ENCODE measurements around the gene CHIA. TPM values are rescaled to one million over a fixed set of nuclear protein-coding genes. Genes with fewer than 3 reads are reported as not detected.

The CHIA gene
- total and polyA plus RNA-seq, 9 of the 15 experiments (the other 6 are each of a cell fraction or from before 2014, with no cell fraction given), result not detected

DNA sequence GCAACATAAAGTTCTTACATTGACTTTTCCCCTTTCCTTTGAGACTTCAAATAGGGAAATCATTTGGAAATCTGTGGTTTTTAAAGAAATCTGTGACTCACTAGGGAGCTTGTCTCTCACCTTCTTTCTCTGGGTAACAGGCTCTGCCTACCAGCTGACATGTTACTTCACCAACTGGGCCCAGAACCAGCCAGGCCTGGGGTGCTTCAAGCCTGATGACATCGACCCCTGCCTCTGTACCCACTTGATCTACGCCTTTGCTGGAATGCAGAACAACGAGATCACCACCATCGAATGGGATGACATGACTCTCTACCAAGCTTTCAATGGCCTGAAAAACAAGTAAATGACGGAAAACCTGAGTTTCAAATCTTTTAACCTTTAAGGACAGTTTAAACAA is 9.2 kb upstream of the CHIA start:
- Histone ChIP-seq H4K20me1 (replicated peaks; ENCODE audit: control insufficient read depth, insufficient read depth, low read length) (no peaks in the 10 kb centered on the region), H3K27me3 (ENCODE audit: control insufficient read depth in 2 of 2, insufficient read depth in 2 of 2, low read length in 2 of 2) (peaks cover 2 to 12% of the 10 kb centered on the region in 2 experiments; a peak in 2 of 5 replicates), H2AFZ (ENCODE audit: low read depth, low read length) (no peak overlapping the region), H3K4me2 (ENCODE audit: insufficient read depth, low read length) (no peak overlapping the region), H3K4me3 (no peak overlapping the region), H3K9ac (ENCODE audit: insufficient read depth in 1 of 2, low read depth in 2 of 2, low read length in 2 of 2) (no peak overlapping the region), H3K4me1 (replicated peaks in 1 of 2; ENCODE audit: control insufficient read depth in 2 of 2, insufficient read depth in 2 of 2, low read length in 2 of 2) (no peaks in the 10 kb centered on the region), H3K9me1 (ENCODE audit: control insufficient read depth, insufficient read depth, low read length) (no peaks in the 10 kb centered on the region), H3K36me3 (ENCODE audit: control insufficient read depth, insufficient read depth, low read length) (no peaks in the 10 kb centered on the region), H3K79me2 (ENCODE audit: control insufficient read depth, insufficient read depth, low read length) (no peaks in the 10 kb centered on the region), H3K9me3 (replicated peaks; ENCODE audit: control insufficient read depth, insufficient read depth, low read depth, low read length) (no peaks in the 10 kb centered on the region), H3K27ac (ENCODE audit: extremely low read depth, low read depth, low read length) (no peak overlapping the region)
- DNase-seq (ENCODE audit: extremely low read depth in 1 of 4, low spot score in 3 of 4) (no peak), FAIRE-seq (no peak), ATAC-seq (no peak)
- 0% methylated on average over 5 of the region's 5 CpGs for WGBS (ENCODE audit: insufficient coverage, low coverage, missing lambda C conversion rate)
- in situ Hi-C loops (cut with MboI) (no loop called here), intact Hi-C loops (cut with micrococcal nuclease) (no loop called here)
- TF ChIP-seq SMAD2 (IDR thresholded peaks at IDR 0.05; ENCODE audit: low read depth, low read length), result no peak
- TF ChIP-seq PTBP1 (IDR thresholded peaks at IDR 0.05; ENCODE audit: low read depth, low read length), result no peak
- TF ChIP-seq SNIP1 (IDR thresholded peaks at IDR 0.05; ENCODE audit: low read depth), result no peak
- no TSS peak for BruUV-seq (replicated peaks)
- ChIA-PET POLR2A (interaction anchor here (0.8 to 1.2 kb wide), 3 partner anchors 14 to 457 kb away, joined by 5 read pairs; no protein-coding TSS in a partner anchor), CTCF (ENCODE audit: low intra/inter-chr PET ratio) (no interaction called here)

DNA sequence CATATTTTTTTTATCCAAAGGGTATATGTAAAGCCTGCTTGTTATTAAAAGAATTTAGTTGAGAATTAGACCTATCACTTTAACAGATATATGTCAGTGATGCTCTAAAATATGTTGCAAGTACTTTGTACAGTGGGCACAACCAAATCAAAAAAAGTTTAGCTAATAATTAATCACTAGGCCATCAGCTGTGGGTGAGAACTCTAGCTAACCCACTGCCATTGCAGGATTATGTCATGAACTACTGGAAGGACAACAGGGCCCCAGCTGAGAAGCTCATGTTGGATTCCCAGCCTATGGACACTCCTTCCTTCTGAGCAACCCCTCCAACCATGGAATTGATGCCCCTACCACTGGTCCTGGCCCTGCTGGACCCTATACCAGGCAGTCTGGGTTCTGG is 6.8 kb upstream of the CHIA start:
- Histone ChIP-seq H3K9me3 (replicated peaks; ENCODE audit: control insufficient read depth, insufficient read depth, low read depth, low read length) (no peaks in the 10 kb centered on the region; the same call in 1 of the 2 replicates), H3K27ac (ENCODE audit: extremely low read depth, low read depth, low read length) (no peak overlapping the region), H3K4me1 (replicated peaks in 1 of 2; ENCODE audit: control insufficient read depth in 2 of 2, insufficient read depth in 2 of 2, low read length in 2 of 2) (no peaks in the 10 kb centered on the region), H3K79me2 (ENCODE audit: control insufficient read depth, insufficient read depth, low read length) (no peaks in the 10 kb centered on the region), H3K27me3 (ENCODE audit: control insufficient read depth in 2 of 2, insufficient read depth in 2 of 2, low read length in 2 of 2) (peaks cover 4% of the 10 kb centered on the region in 2 experiments; a peak in 2 of 5 replicates), H4K20me1 (replicated peaks; ENCODE audit: control insufficient read depth, insufficient read depth, low read length) (no peaks in the 10 kb centered on the region), H3K9me1 (ENCODE audit: control insufficient read depth, insufficient read depth, low read length) (no peaks in the 10 kb centered on the region), H3K4me2 (ENCODE audit: insufficient read depth, low read length) (no peak overlapping the region), H2AFZ (ENCODE audit: low read depth, low read length) (no peak overlapping the region), H3K36me3 (ENCODE audit: control insufficient read depth, insufficient read depth, low read length) (no peaks in the 10 kb centered on the region), H3K9ac (ENCODE audit: insufficient read depth in 1 of 2, low read depth in 2 of 2, low read length in 2 of 2) (no peak overlapping the region), H3K4me3 (no peak overlapping the region)
- ChIA-PET CTCF (ENCODE audit: low intra/inter-chr PET ratio) (no interaction called here), POLR2A (interaction anchor here (0.6 to 0.7 kb wide), 2 partner anchors 10 to 1135 kb away, joined by 3 read pairs; no protein-coding TSS in a partner anchor)
- intact Hi-C loops (cut with micrococcal nuclease) (no loop called here), in situ Hi-C loops (cut with MboI) (no loop called here)
- FAIRE-seq (no peak), DNase-seq (ENCODE audit: extremely low read depth in 1 of 4, low spot score in 3 of 4) (no peak), ATAC-seq (no peak)
- TF ChIP-seq RFX5 (IDR thresholded peaks at IDR 0.05; ENCODE audit: low read depth, low read length), result no peak
- no TSS peak for BruUV-seq (replicated peaks)
